Measurements from ENCODE around the gene UAP1.
"Not testable (repeated sequence)": the region's sequence is repeated elsewhere in the genome, so short reads cannot be mapped to it uniquely, and the experiment has no call there.

Gene UAP1

DNA sequence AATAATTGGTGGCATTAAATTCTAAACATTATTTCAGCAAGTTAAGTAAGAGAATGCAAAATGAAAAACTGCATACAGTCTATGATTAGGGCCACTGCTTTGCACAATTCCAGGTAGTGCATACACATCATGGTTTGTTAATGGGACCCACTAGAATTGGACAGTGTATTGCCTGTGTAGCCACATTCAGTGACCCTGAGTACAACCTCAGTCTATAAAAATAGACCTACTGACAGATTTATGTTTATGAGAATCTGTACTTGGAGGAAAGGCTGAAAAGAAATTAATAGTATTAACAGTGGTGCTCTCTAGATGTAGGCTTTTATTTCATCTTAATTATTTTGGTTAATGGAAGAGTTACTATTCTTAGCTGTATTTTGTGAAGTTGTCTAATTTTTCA is 18.8 kb downstream of the UAP1 start:
- H3K4me3 ChIP-seq (ENCODE audit: low read length, poor library complexity, severe bottlenecking): no peak overlapping the region
- H3K36me3 ChIP-seq (ENCODE audit: insufficient read depth, low read length): peaks cover 35% of the 10 kb centered on the region; the same call in 1 of the 2 replicates
- H3K79me2 ChIP-seq (ENCODE audit: insufficient read depth, low read length): peaks cover 4% of the 10 kb centered on the region; the same call in 1 of the 2 replicates
- H3K27me3 ChIP-seq (ENCODE audit: insufficient read depth, low read length, poor library complexity, severe bottlenecking): no peaks in the 10 kb centered on the region
- H3K4me2 ChIP-seq (ENCODE audit: low read depth, low read length, poor library complexity, severe bottlenecking): no peak overlapping the region
- H3K9ac ChIP-seq (ENCODE audit: low read depth, low read length, poor library complexity, severe bottlenecking): no peak overlapping the region
- no peaks in the 10 kb centered on the region for H3K9me3 ChIP-seq (ENCODE audit: insufficient read depth, low read depth, low read length)
- H2AFZ ChIP-seq (ENCODE audit: low read length): no peak overlapping the region
- TF ChIP-seq, protein P1, sequence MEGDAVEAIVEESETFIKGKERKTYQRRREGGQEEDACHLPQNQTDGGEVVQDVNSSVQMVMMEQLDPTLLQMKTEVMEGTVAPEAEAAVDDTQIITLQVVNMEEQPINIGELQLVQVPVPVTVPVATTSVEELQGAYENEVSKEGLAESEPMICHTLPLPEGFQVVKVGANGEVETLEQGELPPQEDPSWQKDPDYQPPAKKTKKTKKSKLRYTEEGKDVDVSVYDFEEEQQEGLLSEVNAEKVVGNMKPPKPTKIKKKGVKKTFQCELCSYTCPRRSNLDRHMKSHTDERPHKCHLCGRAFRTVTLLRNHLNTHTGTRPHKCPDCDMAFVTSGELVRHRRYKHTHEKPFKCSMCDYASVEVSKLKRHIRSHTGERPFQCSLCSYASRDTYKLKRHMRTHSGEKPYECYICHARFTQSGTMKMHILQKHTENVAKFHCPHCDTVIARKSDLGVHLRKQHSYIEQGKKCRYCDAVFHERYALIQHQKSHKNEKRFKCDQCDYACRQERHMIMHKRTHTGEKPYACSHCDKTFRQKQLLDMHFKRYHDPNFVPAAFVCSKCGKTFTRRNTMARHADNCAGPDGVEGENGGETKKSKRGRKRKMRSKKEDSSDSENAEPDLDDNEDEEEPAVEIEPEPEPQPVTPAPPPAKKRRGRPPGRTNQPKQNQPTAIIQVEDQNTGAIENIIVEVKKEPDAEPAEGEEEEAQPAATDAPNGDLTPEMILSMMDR (conservative IDR thresholded peaks at IDR 0.05; ENCODE audit: low read length): no peak
- TF ChIP-seq EZH2phosphoT487 (IDR thresholded peaks at IDR 0.05; ENCODE audit: borderline replicate concordance): no peak
- H3K4me1 ChIP-seq (ENCODE audit: insufficient read depth, low read length, poor library complexity, severe bottlenecking): no peaks in the 10 kb centered on the region
- no peaks in the 10 kb centered on the region for H4K20me1 ChIP-seq (ENCODE audit: insufficient read depth, low read length, poor library complexity, severe bottlenecking)
- no peaks in the 10 kb centered on the region for H3K9me2 ChIP-seq (replicated peaks; ENCODE audit: low read depth, low read length)
- H3F3A ChIP-seq (ENCODE audit: low read depth): no peaks in the 10 kb centered on the region

DNA sequence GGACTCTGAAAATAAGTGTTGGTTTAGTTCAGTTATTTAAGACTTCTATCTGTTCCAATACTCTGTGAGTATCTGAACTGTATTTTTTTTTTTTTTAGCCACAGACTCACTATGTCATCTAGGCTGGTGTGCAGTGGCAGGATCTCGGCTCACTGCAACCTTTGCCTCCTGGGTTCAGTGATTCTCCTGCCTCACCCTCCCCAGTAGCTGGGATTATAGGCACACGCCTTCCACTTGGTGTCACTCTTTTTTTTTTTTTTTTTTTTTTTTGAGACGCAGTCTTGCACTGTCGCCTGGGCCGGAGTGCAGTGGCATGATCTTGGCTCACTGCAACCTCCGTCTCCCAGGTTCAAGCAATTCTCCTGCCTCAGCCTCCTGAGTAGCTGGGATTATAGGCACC is 21.4 kb downstream of the UAP1 start:
- H3K9me2 ChIP-seq (replicated peaks; ENCODE audit: low read depth, low read length); H3K4me3 ChIP-seq (ENCODE audit: low read length, poor library complexity, severe bottlenecking); H3K79me2 ChIP-seq (ENCODE audit: insufficient read depth, low read length); H3K9ac ChIP-seq (ENCODE audit: low read depth, low read length, poor library complexity, severe bottlenecking); H3K9me3 ChIP-seq (ENCODE audit: insufficient read depth, low read depth, low read length); H2AFZ ChIP-seq (ENCODE audit: low read length); H3F3A ChIP-seq (ENCODE audit: low read depth); H4K20me1 ChIP-seq (ENCODE audit: insufficient read depth, low read length, poor library complexity, severe bottlenecking); H3K4me2 ChIP-seq (ENCODE audit: low read depth, low read length, poor library complexity, severe bottlenecking); H3K4me1 ChIP-seq (ENCODE audit: insufficient read depth, low read length, poor library complexity, severe bottlenecking); H3K27me3 ChIP-seq (ENCODE audit: insufficient read depth, low read length, poor library complexity, severe bottlenecking): not testable (repeated sequence)
- peaks cover 45% of the 10 kb centered on the region; the same call in 1 of the 2 replicates for H3K36me3 ChIP-seq (ENCODE audit: insufficient read depth, low read length)

DNA sequence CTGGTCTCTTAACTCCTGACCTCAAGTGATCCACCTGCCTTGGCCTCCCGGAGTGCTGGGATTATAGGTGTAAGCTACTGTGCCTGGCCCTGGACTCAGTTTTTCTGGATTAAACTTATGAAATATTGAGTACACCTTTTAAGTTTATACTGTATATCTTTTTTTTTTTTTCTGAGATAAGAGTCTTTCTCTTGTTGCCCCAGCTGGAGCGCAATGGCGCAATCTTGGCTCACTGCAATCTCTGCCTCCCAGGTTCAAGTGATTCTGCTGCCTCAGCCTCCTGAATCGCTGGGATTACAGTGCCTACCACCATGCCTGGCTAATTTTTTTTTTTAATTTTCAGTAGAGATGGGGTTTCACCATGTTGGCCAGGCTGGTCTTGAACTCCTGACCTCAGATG is 23.6 kb downstream of the UAP1 start:
- not testable (repeated sequence) for H2AFZ ChIP-seq (ENCODE audit: low read length); H3K4me3 ChIP-seq (ENCODE audit: low read length, poor library complexity, severe bottlenecking); H4K20me1 ChIP-seq (ENCODE audit: insufficient read depth, low read length, poor library complexity, severe bottlenecking); H3F3A ChIP-seq (ENCODE audit: low read depth); H3K4me2 ChIP-seq (ENCODE audit: low read depth, low read length, poor library complexity, severe bottlenecking); H3K9ac ChIP-seq (ENCODE audit: low read depth, low read length, poor library complexity, severe bottlenecking); H3K27me3 ChIP-seq (ENCODE audit: insufficient read depth, low read length, poor library complexity, severe bottlenecking); H3K4me1 ChIP-seq (ENCODE audit: insufficient read depth, low read length, poor library complexity, severe bottlenecking); H3K9me3 ChIP-seq (ENCODE audit: insufficient read depth, low read depth, low read length); H3K79me2 ChIP-seq (ENCODE audit: insufficient read depth, low read length); H3K9me2 ChIP-seq (replicated peaks; ENCODE audit: low read depth, low read length)
- H3K36me3 ChIP-seq (ENCODE audit: insufficient read depth, low read length): peaks cover 55% of the 10 kb centered on the region; the same call in 1 of the 2 replicates

DNA sequence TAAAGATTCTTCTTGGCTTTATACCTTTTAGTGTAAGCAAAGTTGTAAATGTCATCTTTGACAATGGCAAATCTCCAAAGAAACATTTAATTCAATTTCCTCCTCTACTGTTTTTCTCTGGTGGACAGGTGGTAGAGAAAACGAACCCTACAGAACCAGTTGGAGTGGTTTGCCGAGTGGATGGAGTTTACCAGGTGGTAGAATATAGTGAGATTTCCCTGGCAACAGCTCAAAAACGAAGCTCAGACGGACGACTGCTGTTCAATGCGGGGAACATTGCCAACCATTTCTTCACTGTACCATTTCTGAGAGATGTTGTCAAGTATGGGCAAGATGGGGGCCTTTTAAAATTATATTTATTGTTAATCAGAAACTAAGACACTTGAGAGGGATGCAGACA is 25.8 kb downstream of the UAP1 start:
- no peak overlapping the region for H3K4me2 ChIP-seq (ENCODE audit: low read depth, low read length, poor library complexity, severe bottlenecking)
- no peaks in the 10 kb centered on the region for H3K9me3 ChIP-seq (ENCODE audit: insufficient read depth, low read depth, low read length)
- peaks cover 57% of the 10 kb centered on the region; the same call in 1 of the 2 replicates for H3K36me3 ChIP-seq (ENCODE audit: insufficient read depth, low read length)
- H3K27me3 ChIP-seq (ENCODE audit: insufficient read depth, low read length, poor library complexity, severe bottlenecking): no peaks in the 10 kb centered on the region
- no peaks in the 10 kb centered on the region for H4K20me1 ChIP-seq (ENCODE audit: insufficient read depth, low read length, poor library complexity, severe bottlenecking)
- H3F3A ChIP-seq (ENCODE audit: low read depth): no peaks in the 10 kb centered on the region
- no peaks in the 10 kb centered on the region for H3K9me2 ChIP-seq (replicated peaks; ENCODE audit: low read depth, low read length)
- H3K4me3 ChIP-seq (ENCODE audit: low read length, poor library complexity, severe bottlenecking): no peak overlapping the region
- H3K79me2 ChIP-seq (ENCODE audit: insufficient read depth, low read length): no peaks in the 10 kb centered on the region
- no peak overlapping the region for H2AFZ ChIP-seq (ENCODE audit: low read length)
- no peak overlapping the region for H3K9ac ChIP-seq (ENCODE audit: low read depth, low read length, poor library complexity, severe bottlenecking)
- TF ChIP-seq EZH2phosphoT487 (IDR thresholded peaks at IDR 0.05; ENCODE audit: borderline replicate concordance): no peak
- TF ChIP-seq, protein P1 (conservative IDR thresholded peaks at IDR 0.05; ENCODE audit: low read length): no peak
- no peaks in the 10 kb centered on the region for H3K4me1 ChIP-seq (ENCODE audit: insufficient read depth, low read length, poor library complexity, severe bottlenecking)

All from Loucy (cell line).